SJCRH30 (cell line): Measurements from ENCODE around the gene SLITRK3. TPM values are rescaled to one million over a fixed set of nuclear protein-coding genes. Genes with fewer than 3 reads are reported as not detected.
"Not testable (repeated sequence)": the region's sequence is repeated elsewhere in the genome, so short reads cannot be mapped to it uniquely, and the experiment has no call there.

Experiments used
- DNase-seq, 2 experiments: peaks; one replicate each; pipeline ENCODE4 v3.0.0-alpha.2; 2015 to 2020
- H3K27ac ChIP-seq: fragments of 250-450 bp; sonication (Bioruptor Pico); 2 replicates; pipeline ENCODE4 v1.5.1; 2020; ENCODE audit warnings: mild to moderate bottlenecking, moderate library complexity
- H3K27me3 ChIP-seq: fragments of 250-450 bp; sonication (Bioruptor Pico); 2 replicates; pipeline ENCODE4 v1.5.1; 2020; ENCODE audit warnings: mild to moderate bottlenecking, moderate library complexity
- H3K36me3 ChIP-seq: fragments of 250-450 bp; sonication (Bioruptor Pico); 2 replicates; pipeline ENCODE4 v1.5.1; 2020; ENCODE audit warnings: mild to moderate bottlenecking, moderate library complexity
- H3K4me1 ChIP-seq: fragments of 250-450 bp; sonication (Bioruptor Pico); 2 replicates; pipeline ENCODE4 v1.5.1; 2020; ENCODE audit warnings: mild to moderate bottlenecking, moderate library complexity
- H3K4me3 ChIP-seq: fragments of 250-450 bp; sonication (Bioruptor Pico); 2 replicates; pipeline ENCODE4 v1.5.1; 2020; ENCODE audit warnings: mild to moderate bottlenecking, moderate library complexity
- H3K9me3 ChIP-seq: fragments of 250-450 bp; sonication (Bioruptor Pico); replicated peaks from 2 replicates; pipeline ENCODE4 v1.5.1; 2020; ENCODE audit warnings: mild to moderate bottlenecking, moderate library complexity
- total RNA-seq: library from RNA; depleted of rRNA; stranded (reverse); fragments of >200 nt; shearing (Covaris generic); gene quantifications from 2 replicates; pipeline ENCODE4 v1.2.3, GENCODE V29; 2014; rRNA removed

SLITRK3 gene
- total RNA-seq, 1 experiment from 2014 or later: not detected

DNA sequence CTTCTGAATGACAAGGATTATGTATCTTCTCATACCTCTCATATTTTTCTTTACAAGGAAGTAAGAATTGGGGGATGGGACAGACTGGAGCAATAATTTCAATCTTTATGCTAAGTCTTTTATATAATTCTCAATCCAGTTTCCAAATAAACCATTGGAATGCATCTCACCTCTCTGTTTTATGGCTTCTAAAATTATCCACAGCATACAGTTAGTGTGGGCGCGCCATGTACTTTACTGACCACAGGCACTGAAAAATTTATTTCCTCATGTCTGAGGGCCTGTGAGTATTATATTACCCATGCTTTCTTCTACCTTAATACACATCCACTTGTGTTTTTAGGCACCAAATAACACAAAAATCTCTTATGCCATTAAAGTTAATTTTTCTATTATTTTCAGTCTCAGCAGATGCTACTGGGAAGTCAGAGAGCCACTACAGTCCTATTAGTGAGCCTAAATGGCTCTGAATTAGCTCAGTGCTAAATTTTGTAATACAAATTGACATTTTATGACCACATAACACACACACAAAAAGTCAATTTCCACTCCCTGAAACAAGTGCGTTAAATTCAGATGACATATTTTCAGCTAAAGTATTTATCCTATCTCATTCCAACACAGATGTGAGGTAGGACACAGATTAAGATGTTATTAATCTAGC, 39.3 kb downstream of the SLITRK3 start:
- Histone ChIP-seq H3K36me3 (no peaks in the 10 kb centered on the region), H3K9me3 (no peaks in the 10 kb centered on the region), H3K27me3 (no peaks in the 10 kb centered on the region), H3K4me1 (no peaks in the 10 kb centered on the region), H3K4me3 (no peak overlapping the region), H3K27ac (no peak overlapping the region)
- no peak for DNase-seq

DNA sequence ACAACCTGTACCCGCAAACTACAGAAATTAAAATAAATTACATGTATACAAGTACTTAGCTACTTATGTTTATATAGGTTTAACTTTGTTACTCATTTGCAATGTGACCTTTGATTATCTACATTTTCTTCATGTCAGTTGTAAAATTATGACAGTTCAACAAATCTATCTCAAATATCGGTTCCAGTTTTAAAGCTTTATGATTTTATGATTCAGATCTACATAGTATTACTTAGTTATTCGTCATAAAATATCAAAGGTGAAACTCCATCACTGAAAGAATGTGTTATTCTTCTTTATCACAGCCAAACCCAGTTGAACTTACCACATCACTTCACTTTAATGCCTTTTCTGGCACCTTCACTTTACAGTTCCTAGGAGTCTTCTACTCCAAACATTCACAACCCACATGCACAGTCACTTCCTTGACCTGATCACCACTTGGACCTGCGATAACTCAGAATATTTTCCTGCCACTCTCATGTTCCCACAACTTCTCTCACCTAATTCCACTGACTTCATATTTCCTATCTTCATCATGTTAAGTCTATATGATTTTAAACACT, 47.2 kb downstream of the SLITRK3 start:
- Histone ChIP-seq H3K4me3 (no peak overlapping the region), H3K27ac (no peak overlapping the region), H3K9me3 (no peaks in the 10 kb centered on the region), H3K4me1 (no peaks in the 10 kb centered on the region), H3K36me3 (no peaks in the 10 kb centered on the region), H3K27me3 (no peaks in the 10 kb centered on the region)
- no peak for DNase-seq

DNA sequence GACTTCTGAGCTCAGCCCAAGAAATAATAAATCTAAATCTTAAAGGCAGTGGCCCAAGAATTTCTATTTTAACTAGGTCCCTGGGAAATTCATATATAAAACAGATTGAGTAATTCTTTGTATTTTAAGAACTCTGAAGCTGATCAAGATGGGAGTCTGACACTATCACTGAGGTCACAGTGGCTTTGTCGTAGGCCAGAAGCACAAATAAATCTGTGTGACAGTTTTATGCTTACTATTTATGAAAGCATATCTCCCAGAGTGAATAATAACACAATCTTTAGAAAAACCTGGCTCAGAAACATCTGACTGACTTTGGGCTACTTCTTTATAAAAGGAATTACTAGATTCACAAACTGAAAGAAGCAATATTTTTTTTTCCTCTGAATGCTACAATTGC, 51.9 kb downstream of the SLITRK3 start:
- no peaks in the 10 kb centered on the region for H3K27me3 ChIP-seq
- no peak for DNase-seq
- no peaks in the 10 kb centered on the region for H3K9me3 ChIP-seq
- no peaks in the 10 kb centered on the region for H3K36me3 ChIP-seq
- no peak overlapping the region for H3K4me3 ChIP-seq
- H3K4me1 ChIP-seq: no peaks in the 10 kb centered on the region
- no peak overlapping the region for H3K27ac ChIP-seq

DNA sequence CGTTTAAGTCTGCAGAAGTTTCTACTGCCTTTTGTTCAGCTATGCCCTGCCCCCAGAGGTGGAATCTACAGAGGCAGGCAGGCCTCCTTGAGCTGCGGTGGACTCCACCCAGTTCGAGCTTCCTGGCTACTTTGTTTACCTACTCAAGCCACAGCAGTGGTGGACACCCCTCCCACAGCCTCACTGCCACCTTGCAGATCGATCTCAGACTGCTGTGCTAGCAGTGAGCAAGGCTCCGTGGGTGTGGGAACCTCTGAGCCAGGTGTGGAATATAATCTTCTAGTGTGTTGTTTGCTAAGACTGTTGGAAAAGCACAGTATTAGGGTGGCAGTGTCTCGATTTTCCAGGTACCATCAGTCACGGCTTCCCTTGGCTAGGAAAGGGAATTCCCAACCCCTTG, 56.3 kb downstream of the SLITRK3 start:
- not testable (repeated sequence) for H3K36me3 ChIP-seq, H3K4me1 ChIP-seq, H3K9me3 ChIP-seq, H3K4me3 ChIP-seq, DNase-seq, H3K27me3 ChIP-seq, H3K27ac ChIP-seq

Other genes with a start within 250 kb of the SLITRK3 start
- gene SI, start 117.9 kb downstream of the SLITRK3 start, total RNA-seq: not detected in 2 replicates